ENCODE data around the gene PSMF1. TPM values are rescaled to one million over a fixed set of nuclear protein-coding genes. Genes with fewer than 3 reads are reported as not detected.
A peak's percentile ranks its signal among the peaks of the same experiment; 100 is the strongest.

The PSMF1 gene
- total and polyA plus RNA-seq, 2 of the 4 experiments (the other 2 are of a cell fraction) = 93.6 to 109 TPM

GRCh38 chr20:1137236-1137635 lies 18.8 kb downstream of the PSMF1 start:
- peaks cover 23% of the 10 kb centered on the region for H3K36me3 ChIP-seq (ENCODE audit: control insufficient read depth, insufficient read depth, low read length)
- no TSS peak for BruUV-seq (replicated peaks)

More at GRCh38 chr20:1137236-1137635, 18.8 kb downstream of the PSMF1 start:
- intact Hi-C loops (cut with micrococcal nuclease) (no loop called here), in situ Hi-C loops (cut with MboI; ENCODE audit: low sequenced_read_pairs) (no loop called here), dilution Hi-C loops (cut with HindIII; ENCODE audit: low sequenced_read_pairs, unreplicated experiment) (no loop called here)
- Histone ChIP-seq H3K9me3 (ENCODE audit: control insufficient read depth, insufficient read depth, low read length) (no peaks in the 10 kb centered on the region), H2AFZ (replicated peaks; ENCODE audit: low read length, poor library complexity) (no peak overlapping the region), H2BK5ac (ENCODE audit: low read depth, low read length, poor library complexity, severe bottlenecking) (no peak overlapping the region), H2BK120ac (ENCODE audit: low read depth, low read length) (no peak overlapping the region), H2BK20ac (ENCODE audit: low read depth, low read length) (no peak overlapping the region), H3K14ac (replicated peaks; ENCODE audit: low read depth, low read length) (no peak overlapping the region), H3K4ac (ENCODE audit: low read depth, low read length) (no peak overlapping the region), H3K4me2 (ENCODE audit: low read depth, low read length) (no peak overlapping the region), H3K56ac (ENCODE audit: extremely low read depth, insufficient read depth, low read length) (no peak overlapping the region), H4K91ac (ENCODE audit: insufficient read depth, low read depth, low read length) (no peak overlapping the region), H3K9me1 (ENCODE audit: insufficient read depth, low read length) (no peaks in the 10 kb centered on the region; the same call in 1 of the 2 replicates), H4K5ac (ENCODE audit: low read depth, low read length) (no peak overlapping the region), H4K8ac (ENCODE audit: low read depth in 2 of 2, low read length in 2 of 2) (no peak overlapping the region), H3K27ac (ENCODE audit: insufficient read depth, low read length) (no peak overlapping the region), H2BK15ac (ENCODE audit: low read depth, low read length) (no peak overlapping the region), H3K4me3 (ENCODE audit: insufficient read depth, low read depth, low read length) (no peak overlapping the region), H3K4me1 (ENCODE audit: control insufficient read depth, insufficient read depth, low read length) (no peaks in the 10 kb centered on the region), H3K27me3 (ENCODE audit: control insufficient read depth, insufficient read depth, low read length) (no peaks in the 10 kb centered on the region), H2AK9ac (replicated peaks; ENCODE audit: low read depth, low read length, poor library complexity) (no peak overlapping the region), H2AK5ac (ENCODE audit: low read depth, low read length) (no peak overlapping the region), H3K23ac (ENCODE audit: low read depth, low read length) (no peak overlapping the region), H3K9ac (ENCODE audit: low read depth, low read length) (no peak overlapping the region), H3K18ac (ENCODE audit: low read depth, low read length) (no peak overlapping the region), H3K79me1 (ENCODE audit: low read depth in 1 of 2, low read length in 2 of 2) (peaks cover 0 to 16% of the 10 kb centered on the region in 2 experiments; a peak in 3 of 4 replicates), H4K20me1 (ENCODE audit: insufficient read depth, low read length) (peaks cover 5% of the 10 kb centered on the region; the same call in 1 of the 2 replicates)
- ChIA-PET CTCF (no interaction called here), POLR2A (ENCODE audit: unreplicated experiment) (no interaction called here)
- TF ChIP-seq MAZ (IDR thresholded peaks at IDR 0.05; ENCODE audit: borderline replicate concordance, low read depth, low read length) (no peak), CEBPB (IDR thresholded peaks at IDR 0.05; ENCODE audit: low read depth, low read length) (peak; percentile 52; the same call in 1 of the 2 replicates)
- WGBS, 2 experiments (ENCODE audit: extremely low coverage in 2 of 2, insufficient read length in 1 of 2) = no CpG with 5 or more reads among the region's 4 CpGs
- ATAC-seq (ENCODE audit: low read depth) (no peak), DNase-seq (no peak)

Data from IMR-90 (cell line).